ENCODE data around the gene ABLIM3.

Gene ABLIM3

GRCh38 chr5:149212198-149212951 lies 71.1 kb downstream of the ABLIM3 start:
- no peak for TF ChIP-seq TCF12 (IDR thresholded peaks at IDR 0.05; ENCODE audit: low read depth)
- TF ChIP-seq, protein P1, sequence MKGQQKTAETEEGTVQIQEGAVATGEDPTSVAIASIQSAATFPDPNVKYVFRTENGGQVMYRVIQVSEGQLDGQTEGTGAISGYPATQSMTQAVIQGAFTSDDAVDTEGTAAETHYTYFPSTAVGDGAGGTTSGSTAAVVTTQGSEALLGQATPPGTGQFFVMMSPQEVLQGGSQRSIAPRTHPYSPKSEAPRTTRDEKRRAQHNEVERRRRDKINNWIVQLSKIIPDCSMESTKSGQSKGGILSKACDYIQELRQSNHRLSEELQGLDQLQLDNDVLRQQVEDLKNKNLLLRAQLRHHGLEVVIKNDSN (IDR thresholded peaks at IDR 0.05): no peak
- TF ChIP-seq REST (IDR thresholded peaks at IDR 0.05; ENCODE audit: low read depth): no peak
- TF ChIP-seq FOXM1 (IDR thresholded peaks at IDR 0.05; ENCODE audit: borderline replicate concordance, low read depth): no peak
- TF ChIP-seq, protein P2, sequence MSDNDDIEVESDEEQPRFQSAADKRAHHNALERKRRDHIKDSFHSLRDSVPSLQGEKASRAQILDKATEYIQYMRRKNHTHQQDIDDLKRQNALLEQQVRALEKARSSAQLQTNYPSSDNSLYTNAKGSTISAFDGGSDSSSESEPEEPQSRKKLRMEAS (IDR thresholded peaks at IDR 0.05): no peak
- no peak for TF ChIP-seq CREB1 (IDR thresholded peaks at IDR 0.05; ENCODE audit: low read depth)
- no peak for TF ChIP-seq RAD21 (IDR thresholded peaks at IDR 0.05; ENCODE audit: low read depth)

GRCh38 chr5:149213264-149213880 lies 72.1 kb downstream of the ABLIM3 start:
- no peak for TF ChIP-seq TCF12 (IDR thresholded peaks at IDR 0.05; ENCODE audit: low read depth)
- TF ChIP-seq, protein P2 (IDR thresholded peaks at IDR 0.05): no peak
- TF ChIP-seq TEAD4 (IDR thresholded peaks at IDR 0.05): no peak
- no peak for TF ChIP-seq FOXM1 (IDR thresholded peaks at IDR 0.05; ENCODE audit: borderline replicate concordance, low read depth)
- no peak for TF ChIP-seq EP300 (IDR thresholded peaks at IDR 0.05; ENCODE audit: borderline replicate concordance)
- no peak for TF ChIP-seq RAD21 (IDR thresholded peaks at IDR 0.05; ENCODE audit: low read depth)
- no peak for TF ChIP-seq TAF1 (IDR thresholded peaks at IDR 0.05; ENCODE audit: low read depth)
- no peak for TF ChIP-seq ZBTB7A (IDR thresholded peaks at IDR 0.05; ENCODE audit: low read depth)
- TF ChIP-seq NFIC (IDR thresholded peaks at IDR 0.05): no peak
- TF ChIP-seq EGR1 (IDR thresholded peaks at IDR 0.05): no peak
- TF ChIP-seq, protein P1 (IDR thresholded peaks at IDR 0.05): no peak
- TF ChIP-seq CREB1 (IDR thresholded peaks at IDR 0.05; ENCODE audit: low read depth): no peak
- TF ChIP-seq CEBPB (IDR thresholded peaks at IDR 0.05): no peak
- no peak for TF ChIP-seq REST (IDR thresholded peaks at IDR 0.05; ENCODE audit: low read depth)
- TF ChIP-seq YY1 (IDR thresholded peaks at IDR 0.05; ENCODE audit: low read depth): no peak

- TF ChIP-seq EP300 (IDR thresholded peaks at IDR 0.05; ENCODE audit: borderline replicate concordance) (no peak), TEAD4 (IDR thresholded peaks at IDR 0.05) (no peak), TCF12 (IDR thresholded peaks at IDR 0.05; ENCODE audit: low read depth) (no peak), RAD21 (IDR thresholded peaks at IDR 0.05; ENCODE audit: low read depth) (no peak), CREB1 (IDR thresholded peaks at IDR 0.05; ENCODE audit: low read depth) (no peak), CEBPB (IDR thresholded peaks at IDR 0.05) (no peak), ZBTB7A (IDR thresholded peaks at IDR 0.05; ENCODE audit: low read depth) (no peak), NFIC (IDR thresholded peaks at IDR 0.05) (no peak), TAF1 (IDR thresholded peaks at IDR 0.05; ENCODE audit: low read depth) (no peak), FOXM1 (IDR thresholded peaks at IDR 0.05; ENCODE audit: borderline replicate concordance, low read depth) (no peak), YY1 (IDR thresholded peaks at IDR 0.05; ENCODE audit: low read depth) (no peak), REST (IDR thresholded peaks at IDR 0.05; ENCODE audit: low read depth) (no peak), EGR1 (IDR thresholded peaks at IDR 0.05) (no peak)
- TF ChIP-seq, protein P2 (IDR thresholded peaks at IDR 0.05): no peak
- TF ChIP-seq, protein P1 (IDR thresholded peaks at IDR 0.05): no peak
Measured at GRCh38 chr5:149215478-149216090, 74.3 kb downstream of the ABLIM3 start.
